Thoracic aorta (tissue), 2 donors: ENCODE measurements around the gene DCP1B. TPM values are rescaled to one million over a fixed set of nuclear protein-coding genes. Genes with fewer than 3 reads are reported as not detected.
A peak's percentile ranks its signal among the peaks of the same experiment; 100 is the strongest.

ENCODE experiments used
- ATAC-seq: fragments of 150-250 bp; one replicate; pipeline ENCODE4 v1.8.0; 2017; ENCODE audit warnings: low read depth; ENCODE audit not compliant: insufficient number of reproducible peaks, low FRiP score
- DNase-seq: peaks from one replicate; pipeline ENCODE4 v3.0.0-alpha.2; 2020; ENCODE audit warnings: low spot score
- H3K27ac ChIP-seq, 2 donors: fragments of 200-600 bp; sonication (generic); 1 replicate in 1 of 2; 2 replicates in 1 of 2; pipeline ENCODE4 v1.5.1; 2016; ENCODE audit warnings: mild to moderate bottlenecking in 2 of 2, moderate library complexity in 2 of 2
- H3K27me3 ChIP-seq: fragments of 200-600 bp; sonication (generic); replicated peaks from 2 replicates; pipeline ENCODE4 v1.6.0; 2016; ENCODE audit warnings: mild to moderate bottlenecking; ENCODE audit not compliant: insufficient read depth
- H3K36me3 ChIP-seq: fragments of 200-600 bp; sonication (generic); one replicate; pipeline ENCODE4 v1.5.1; 2016
- H3K4me1 ChIP-seq, 2 donors: fragments of 200-600 bp; sonication (generic); 1 replicate in 1 of 2; 2 replicates in 1 of 2; pipeline versions ENCODE4 v1.5.1 to v1.6.0; 2016; ENCODE audit warnings: low read depth in 2 of 2, mild to moderate bottlenecking in 1 of 2; ENCODE audit not compliant: control insufficient read depth in 1 of 2
- H3K4me3 ChIP-seq: fragments of 200-600 bp; sonication (generic); 2 replicates; pipeline ENCODE4 v1.5.1; 2016; ENCODE audit warnings: mild to moderate bottlenecking
- H3K9me3 ChIP-seq: fragments of 200-600 bp; sonication (generic); 2 replicates; pipeline ENCODE4 v1.5.1; 2016
- total RNA-seq, 2 donors: library from RNA; depleted of rRNA; stranded (reverse); fragments of >200 nt; gene quantifications; one replicate each; pipeline versions ENCODE4 v1.1.0 to v1.2.3, GENCODE V29; 2016
- TF ChIP-seq, protein P1 (sequence below): fragments of 200-600 bp; sonication (generic); IDR thresholded peaks from one replicate; pipeline ENCODE4 v1.5.1; 2019; ENCODE audit warnings: antibody characterized with exemption

DCP1B gene
- total RNA-seq, 2 donors from 2014 or later = 16.6 to 19.5 TPM

DNA sequence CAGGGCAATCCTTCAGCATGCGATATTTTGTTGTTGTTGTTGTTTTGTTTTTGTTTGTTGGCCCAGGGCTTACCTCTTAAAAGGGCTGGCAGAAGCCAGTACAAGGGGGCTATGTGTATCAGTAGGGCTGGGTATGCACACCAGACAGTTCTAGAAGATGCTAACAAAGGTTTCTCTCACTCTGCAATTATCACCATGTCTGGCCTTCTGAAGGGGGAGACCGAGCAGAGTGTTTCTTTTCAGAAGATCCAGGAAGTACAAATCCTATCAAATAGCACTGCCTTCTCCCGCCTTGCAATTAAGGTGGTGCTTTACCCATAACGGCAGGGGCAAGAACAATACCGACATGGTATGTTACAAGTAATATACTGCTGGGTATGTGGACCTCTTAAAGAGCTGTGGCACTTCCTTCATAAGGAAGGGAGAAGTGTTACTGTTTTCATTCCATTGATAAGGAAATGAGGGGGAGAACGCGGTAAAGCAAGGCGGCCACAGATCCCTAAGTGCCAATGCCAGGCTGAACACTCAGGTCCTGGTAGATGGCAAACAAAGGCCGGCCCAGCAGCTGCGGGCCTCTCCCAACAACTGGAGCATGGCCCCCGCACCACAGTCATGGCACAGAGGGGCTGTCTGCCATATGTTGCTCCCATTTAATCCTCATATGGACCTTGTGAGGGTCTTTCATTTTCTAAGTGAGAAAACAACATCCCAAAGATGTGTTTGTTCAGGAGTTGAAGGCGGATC is 66.6 kb downstream of the DCP1B start:
- H3K4me1 ChIP-seq = peaks cover 9 to 65% of the 10 kb centered on the region in 2 donors
- DNase-seq (no peak), ATAC-seq (no peak)
- H3K36me3 ChIP-seq = peaks cover 7% of the 10 kb centered on the region
- no peaks in the 10 kb centered on the region for H3K27me3 ChIP-seq
- H3K27ac ChIP-seq = peak overlapping the region; percentile 74 to 87
- no peaks in the 10 kb centered on the region for H3K9me3 ChIP-seq
- TF ChIP-seq, protein P1, sequence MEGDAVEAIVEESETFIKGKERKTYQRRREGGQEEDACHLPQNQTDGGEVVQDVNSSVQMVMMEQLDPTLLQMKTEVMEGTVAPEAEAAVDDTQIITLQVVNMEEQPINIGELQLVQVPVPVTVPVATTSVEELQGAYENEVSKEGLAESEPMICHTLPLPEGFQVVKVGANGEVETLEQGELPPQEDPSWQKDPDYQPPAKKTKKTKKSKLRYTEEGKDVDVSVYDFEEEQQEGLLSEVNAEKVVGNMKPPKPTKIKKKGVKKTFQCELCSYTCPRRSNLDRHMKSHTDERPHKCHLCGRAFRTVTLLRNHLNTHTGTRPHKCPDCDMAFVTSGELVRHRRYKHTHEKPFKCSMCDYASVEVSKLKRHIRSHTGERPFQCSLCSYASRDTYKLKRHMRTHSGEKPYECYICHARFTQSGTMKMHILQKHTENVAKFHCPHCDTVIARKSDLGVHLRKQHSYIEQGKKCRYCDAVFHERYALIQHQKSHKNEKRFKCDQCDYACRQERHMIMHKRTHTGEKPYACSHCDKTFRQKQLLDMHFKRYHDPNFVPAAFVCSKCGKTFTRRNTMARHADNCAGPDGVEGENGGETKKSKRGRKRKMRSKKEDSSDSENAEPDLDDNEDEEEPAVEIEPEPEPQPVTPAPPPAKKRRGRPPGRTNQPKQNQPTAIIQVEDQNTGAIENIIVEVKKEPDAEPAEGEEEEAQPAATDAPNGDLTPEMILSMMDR = no peak
- no peak overlapping the region for H3K4me3 ChIP-seq

DNA sequence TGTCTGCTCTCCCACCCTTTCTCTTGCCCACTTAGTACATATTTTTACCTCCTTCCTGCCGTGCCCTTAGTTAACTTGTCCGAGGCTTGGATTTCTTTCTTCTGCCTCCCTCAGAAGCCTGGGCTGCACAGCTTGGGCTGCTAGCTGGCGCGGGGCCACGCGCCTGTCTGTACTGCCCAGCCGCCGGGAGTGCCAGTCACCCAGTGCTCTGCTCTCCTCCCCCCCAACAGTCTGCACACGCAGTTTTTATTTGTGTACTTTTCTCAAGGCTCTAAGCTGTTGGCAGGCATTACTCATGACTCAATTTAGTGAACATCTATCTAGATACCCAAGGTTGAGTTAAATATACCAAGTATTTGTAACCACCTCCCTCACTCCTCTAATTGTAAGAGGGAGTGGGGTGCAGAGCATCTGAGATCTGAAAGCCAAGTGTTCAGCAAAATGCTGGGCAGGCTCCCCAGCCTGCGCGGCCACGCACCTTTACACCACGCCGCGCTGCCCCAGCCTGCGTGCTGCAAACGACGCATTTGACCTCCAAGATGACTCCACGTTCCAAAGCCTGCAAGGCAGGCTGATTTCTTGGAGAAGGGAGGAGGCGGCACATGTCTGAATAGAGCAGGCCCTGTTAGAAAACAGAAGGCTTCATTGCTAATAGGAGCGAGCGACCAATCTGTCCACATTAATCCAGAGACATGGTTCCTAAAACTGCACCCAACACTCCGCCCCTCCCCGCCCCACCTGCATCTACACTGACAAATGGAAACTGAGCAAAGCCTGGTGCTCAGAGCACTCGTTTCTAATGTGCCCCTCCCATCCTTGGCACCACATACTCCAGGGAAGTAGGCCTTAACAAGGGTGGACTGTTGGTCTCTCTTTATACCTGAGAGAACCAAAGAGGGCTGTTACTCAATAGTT is 67.6 kb downstream of the DCP1B start:
- DNase-seq = peak; percentile 54
- peak; percentile 77 for ATAC-seq
- H3K4me3 ChIP-seq = peak overlapping the region; percentile 58
- peaks cover 7% of the 10 kb centered on the region for H3K36me3 ChIP-seq
- H3K27me3 ChIP-seq = no peaks in the 10 kb centered on the region
- H3K9me3 ChIP-seq = no peaks in the 10 kb centered on the region
- peaks cover 13 to 74% of the 10 kb centered on the region in 2 donors for H3K4me1 ChIP-seq
- TF ChIP-seq, protein P1 = no peak
- H3K27ac ChIP-seq = peak overlapping the region; percentile 87 to 88

- Histone ChIP-seq H3K27ac (peak overlapping the region; percentile 87 to 88), H3K27me3 (no peaks in the 10 kb centered on the region), H3K4me3 (peak overlapping the region; percentile 58), H3K9me3 (no peaks in the 10 kb centered on the region), H3K36me3 (no peaks in the 10 kb centered on the region), H3K4me1 (peaks cover 13 to 81% of the 10 kb centered on the region in 2 donors)
- no peak for DNase-seq
- TF ChIP-seq, protein P1 = no peak
- ATAC-seq = peak; percentile 6
Measured at GRCh38 chr12:1935700-1936378, 68.4 kb downstream of the DCP1B start.

DNA sequence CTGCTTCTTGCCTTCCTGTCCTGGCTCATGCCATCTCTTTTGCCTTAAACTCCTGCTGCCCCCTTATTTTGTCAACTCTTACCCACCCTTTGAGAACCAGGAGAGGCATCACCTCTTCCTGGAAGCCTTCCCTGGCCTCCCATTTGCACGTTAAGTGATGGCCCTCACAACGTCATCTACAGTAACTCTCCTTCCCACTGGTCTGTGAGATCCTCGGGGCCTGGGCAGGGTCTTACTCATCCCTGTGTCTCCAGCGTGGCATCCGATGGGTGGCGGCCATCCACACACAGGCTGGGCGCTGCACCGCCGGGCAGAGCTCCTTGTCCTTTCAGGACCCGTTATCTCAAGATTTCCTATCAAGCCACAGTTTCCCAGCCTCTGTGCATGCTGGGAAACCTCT is 69.0 kb downstream of the DCP1B start:
- H3K9me3 ChIP-seq = no peaks in the 10 kb centered on the region
- H3K27ac ChIP-seq = peak overlapping the region; percentile 87 to 88
- H3K27me3 ChIP-seq = no peaks in the 10 kb centered on the region
- H3K4me1 ChIP-seq = peaks cover 13 to 81% of the 10 kb centered on the region in 2 donors
- no peak for DNase-seq
- H3K4me3 ChIP-seq = peak overlapping the region; percentile 58
- TF ChIP-seq, protein P1 = no peak
- no peak for ATAC-seq
- no peaks in the 10 kb centered on the region for H3K36me3 ChIP-seq
